Measurements from ENCODE around the gene ITGA8.

The ITGA8 gene

GRCh38 chr10:15714847-15715246, 4.9 kb downstream of the ITGA8 start:
- no peak for TF ChIP-seq CTCF (IDR thresholded peaks at IDR 0.05)
- Histone ChIP-seq H3K4me1 (ENCODE audit: control insufficient read depth in 1 of 2, insufficient read depth in 1 of 2, low read depth in 1 of 2, low read length in 1 of 2) (peaks cover 31 to 37% of the 10 kb centered on the region in 2 experiments), H3K27me3 (peaks cover 41% of the 10 kb centered on the region), H3K27ac (no peak overlapping the region), H3K9me3 (no peaks in the 10 kb centered on the region), H3K4me3 (ENCODE audit: low read depth in 1 of 2, low read length in 1 of 2) (no peak overlapping the region), H3K36me3 (no peaks in the 10 kb centered on the region)

DNA sequence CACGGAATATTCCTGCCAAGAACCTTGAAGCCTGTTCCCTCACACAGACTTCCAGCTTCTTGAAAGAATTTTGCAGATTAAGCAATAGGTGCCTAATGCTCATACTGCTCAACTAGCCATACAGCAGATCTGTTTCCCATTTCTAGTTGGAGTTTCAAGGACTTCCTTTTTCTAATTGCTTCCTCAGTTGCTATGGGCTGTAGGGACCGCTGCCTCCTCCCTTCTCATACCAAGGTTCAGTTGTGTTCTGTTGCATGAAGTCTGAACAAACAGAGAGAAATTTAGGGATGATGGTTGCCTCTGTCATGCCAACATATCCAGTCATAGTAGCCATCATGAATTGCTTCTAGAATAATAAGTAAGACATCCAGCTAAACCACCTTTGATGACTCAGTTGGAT, 6.8 kb downstream of the ITGA8 start:
- no peak overlapping the region for H3K27ac ChIP-seq

DNA sequence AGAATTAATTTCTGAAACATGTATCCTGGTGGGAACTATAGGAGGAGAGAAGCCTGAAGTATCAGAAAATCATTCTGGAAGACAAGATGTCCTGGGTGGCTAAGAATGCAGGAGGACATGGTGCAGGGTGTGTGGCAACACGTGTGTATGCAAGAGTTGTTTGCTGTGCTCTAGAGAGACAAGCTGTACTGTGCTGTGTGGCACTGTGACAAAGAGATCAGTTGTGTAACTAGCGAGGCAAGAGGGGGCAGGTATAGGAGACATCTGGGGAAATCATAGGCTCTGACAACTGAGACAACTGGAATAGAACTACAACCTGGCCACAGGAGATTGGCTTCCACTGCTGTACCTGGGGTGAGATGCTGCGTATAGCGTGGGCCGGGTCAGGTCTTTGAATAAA, 9.3 kb downstream of the ITGA8 start:
- TF ChIP-seq CTCF (IDR thresholded peaks at IDR 0.05), result no peak
- Histone ChIP-seq H3K27ac (no peak overlapping the region), H3K9me3 (no peaks in the 10 kb centered on the region), H3K4me1 (ENCODE audit: control insufficient read depth in 1 of 2, insufficient read depth in 1 of 2, low read depth in 1 of 2, low read length in 1 of 2) (peaks cover 25 to 34% of the 10 kb centered on the region in 2 experiments), H3K27me3 (peaks cover 13% of the 10 kb centered on the region), H3K36me3 (no peaks in the 10 kb centered on the region), H3K4me3 (ENCODE audit: low read depth in 1 of 2, low read length in 1 of 2) (no peak overlapping the region)

More for the DNA sequence above, 6.8 kb downstream of the ITGA8 start:
- Histone ChIP-seq H3K9me3 (no peaks in the 10 kb centered on the region), H3K36me3 (no peaks in the 10 kb centered on the region), H3K4me1 (ENCODE audit: control insufficient read depth in 1 of 2, insufficient read depth in 1 of 2, low read depth in 1 of 2, low read length in 1 of 2) (peaks cover 27 to 37% of the 10 kb centered on the region in 2 experiments), H3K27me3 (peaks cover 28% of the 10 kb centered on the region), H3K4me3 (ENCODE audit: low read depth in 1 of 2, low read length in 1 of 2) (no peak overlapping the region)
- no peak for TF ChIP-seq CTCF (IDR thresholded peaks at IDR 0.05)

DNA sequence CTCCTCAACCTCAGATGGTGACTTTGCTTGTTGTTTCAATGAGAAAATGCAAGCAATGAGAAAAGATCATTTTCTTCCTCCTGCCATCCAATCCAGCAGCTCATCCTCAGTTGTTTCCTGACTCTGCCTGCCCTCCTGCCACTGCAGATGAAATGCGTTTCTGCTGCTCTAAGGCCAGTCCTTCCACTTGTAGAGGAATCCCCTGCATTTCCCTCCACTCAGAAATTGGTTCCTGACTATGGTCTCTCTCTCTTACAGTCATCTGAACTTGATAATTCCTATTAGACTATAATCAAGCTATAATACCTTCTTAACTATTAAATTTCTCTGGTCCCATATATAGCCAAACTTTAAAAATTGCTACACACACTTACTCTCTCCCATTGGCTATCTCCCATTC, 14.4 kb downstream of the ITGA8 start:
- TF ChIP-seq CTCF (IDR thresholded peaks at IDR 0.05), result no peak

GRCh38 chr10:15704581-15704968, 15.1 kb downstream of the ITGA8 start:
- Histone ChIP-seq H3K4me3 (ENCODE audit: low read depth in 1 of 2, low read length in 1 of 2) (no peak overlapping the region), H3K27ac (no peak overlapping the region), H3K27me3 (peaks cover 51% of the 10 kb centered on the region), H3K36me3 (no peaks in the 10 kb centered on the region), H3K9me3 (no peaks in the 10 kb centered on the region), H3K4me1 (ENCODE audit: control insufficient read depth in 1 of 2, insufficient read depth in 1 of 2, low read depth in 1 of 2, low read length in 1 of 2) (peaks cover 5 to 6% of the 10 kb centered on the region in 2 experiments)
- no peak for TF ChIP-seq CTCF (IDR thresholded peaks at IDR 0.05)

More for the DNA sequence above, 14.4 kb downstream of the ITGA8 start:
- Histone ChIP-seq H3K27me3 (peaks cover 52% of the 10 kb centered on the region), H3K27ac (no peak overlapping the region), H3K4me3 (ENCODE audit: low read depth in 1 of 2, low read length in 1 of 2) (no peak overlapping the region), H3K36me3 (no peaks in the 10 kb centered on the region), H3K4me1 (ENCODE audit: control insufficient read depth in 1 of 2, insufficient read depth in 1 of 2, low read depth in 1 of 2, low read length in 1 of 2) (peaks cover 5% of the 10 kb centered on the region in 2 experiments), H3K9me3 (no peaks in the 10 kb centered on the region)

Measured in neutrophil (primary cell).